Endothelial cell of umbilical vein (primary cell): Measurements from ENCODE around the gene EXOC5. TPM values are rescaled to one million over a fixed set of nuclear protein-coding genes. Genes with fewer than 3 reads are reported as not detected.
A peak's percentile ranks its signal among the peaks of the same experiment; 100 is the strongest.

Source experiments
- BruUV-seq: library from RNA; stranded (reverse); fragments of 400-500 nt; replicated peaks from 2 replicates; lab custom pipeline; 2021; lab: Mats Ljungman, UMichigan
- CTCF ChIA-PET: fragments of 300-600, 350-600 bp; sonication (Branson Sonifier 250); formaldehyde crosslinking; loops from one replicate; lab custom pipeline; 2021; ENCODE audit warnings: antibody characterized with exemption, inconsistent platforms; lab: Charles Lee
- POLR2A ChIA-PET: fragments of 300-600, 350-600 bp; sonication (Branson Sonifier 250); formaldehyde crosslinking; loops from one replicate; lab custom pipeline; 2021; ENCODE audit warnings: antibody characterized with exemption, inconsistent platforms; lab: Charles Lee
- DNase-seq: peaks from one replicate; pipeline ENCODE4 v3.0.0-alpha.2; 2011; ENCODE audit warnings: low read depth, low spot score
- FAIRE-seq: peaks from 2 replicates; lab custom pipeline; 2011; peaks lifted over from hg19 to GRCh38; lab: Jason Lieb, UNC
- H2AFZ ChIP-seq: 2 replicates; pipeline ENCODE4 v1.6.0; 2012; ENCODE audit warnings: low read depth, low read length, control low read depth, inconsistent platforms
- H3K27ac ChIP-seq: 2 replicates; pipeline ENCODE4 v1.5.1; 2011; ENCODE audit warnings: low read depth, mild to moderate bottlenecking, control low read depth, low read length, moderate library complexity; ENCODE audit not compliant: insufficient read depth
- H3K27me3 ChIP-seq, 2 experiments: 2 replicates each; pipeline versions ENCODE4 v1.6.0 to v1.6.1; 2011; ENCODE audit warnings: low read length in 2 of 2, mixed read lengths in 1 of 2; ENCODE audit not compliant: control insufficient read depth in 2 of 2, insufficient read depth in 2 of 2
- H3K36me3 ChIP-seq, 2 experiments: 2 replicates in 1 of 2; 3 replicates in 1 of 2; pipeline ENCODE4 v1.5.1; 2011; ENCODE audit warnings: low read length in 2 of 2, mild to moderate bottlenecking in 1 of 2, moderate library complexity in 1 of 2; ENCODE audit not compliant: control insufficient read depth in 2 of 2, insufficient read depth in 2 of 2; ENCODE audit errors: extremely low read depth in 1 of 2
- H3K4me1 ChIP-seq: 3 replicates; pipeline ENCODE4 v1.5.1; 2011; ENCODE audit warnings: mild to moderate bottlenecking, low read length; ENCODE audit not compliant: control insufficient read depth, insufficient read depth; ENCODE audit errors: extremely low read depth
- H3K4me2 ChIP-seq: 2 replicates; pipeline ENCODE4 v1.6.1; 2011; ENCODE audit warnings: low read length, control low read depth, mixed read lengths; ENCODE audit not compliant: insufficient read depth
- H3K4me3 ChIP-seq, 3 experiments: fragments of 200-600 bp in 1 of 3; sonication (generic), shearing (Covaris generic) in 1 of 3; replicated peaks in 1 of 3; 2 replicates each; pipeline ENCODE4 v1.5.1; 2011 to 2016; ENCODE audit warnings: control low read depth in 3 of 3, low read length in 3 of 3, mild to moderate bottlenecking in 2 of 3, inconsistent platforms in 1 of 3, low read depth in 1 of 3, moderate library complexity in 1 of 3; ENCODE audit not compliant: insufficient read depth in 1 of 3
- H3K79me2 ChIP-seq: 2 replicates; pipeline ENCODE4 v1.6.0; 2012; ENCODE audit warnings: low read length, inconsistent platforms; ENCODE audit not compliant: control insufficient read depth, insufficient read depth
- H3K9ac ChIP-seq: replicated peaks from 2 replicates; pipeline ENCODE3; 2011; ENCODE audit warnings: low read length, control low read depth; ENCODE audit not compliant: insufficient read depth; ENCODE audit errors: extremely low read depth
- H3K9me1 ChIP-seq: replicated peaks from 3 replicates; pipeline ENCODE4 v1.6.0; 2011; ENCODE audit warnings: mild to moderate bottlenecking, low read length; ENCODE audit not compliant: control insufficient read depth, insufficient read depth; ENCODE audit errors: extremely low read depth
- H3K9me3 ChIP-seq: replicated peaks from 2 replicates; pipeline ENCODE4 v1.5.1; 2012; ENCODE audit warnings: low read length, inconsistent platforms; ENCODE audit not compliant: control insufficient read depth, insufficient read depth
- H4K20me1 ChIP-seq: replicated peaks from 2 replicates; pipeline ENCODE3; 2011; ENCODE audit warnings: mild to moderate bottlenecking, low read length; ENCODE audit not compliant: control insufficient read depth, insufficient read depth; ENCODE audit errors: extremely low read depth
- CTCF ChIP-seq, 2 donors: IDR thresholded peaks; 1 replicate in 1 of 2; 2 replicates in 1 of 2; pipeline ENCODE4 v1.5.1; 2011; ENCODE audit warnings: low read length in 2 of 2, mild to moderate bottlenecking in 2 of 2, moderate library complexity in 2 of 2, control low read depth in 1 of 2, inconsistent platforms in 1 of 2, low read depth in 1 of 2; ENCODE audit not compliant: insufficient read depth in 1 of 2; ENCODE audit errors: extremely low read depth in 1 of 2
- EZH2 ChIP-seq: IDR thresholded peaks from 2 replicates; pipeline ENCODE4 v1.6.1; 2012; ENCODE audit warnings: borderline replicate concordance, low read depth, mild to moderate bottlenecking, moderate library complexity, low read length, inconsistent platforms; ENCODE audit not compliant: severe bottlenecking
- FOS ChIP-seq: IDR thresholded peaks from 2 replicates; pipeline ENCODE4 v1.6.1; 2011; ENCODE audit warnings: mild to moderate bottlenecking, low read length, moderate library complexity, borderline replicate concordance; ENCODE audit not compliant: insufficient read depth
- GATA2 ChIP-seq: IDR thresholded peaks from 2 replicates; pipeline ENCODE4 v1.7.0; 2011; ENCODE audit warnings: low read depth, mild to moderate bottlenecking, moderate library complexity, mixed read lengths, low read length; ENCODE audit not compliant: insufficient read length, insufficient read depth
- JUN ChIP-seq: IDR thresholded peaks from 2 replicates; pipeline ENCODE4 v1.6.1; 2011; ENCODE audit warnings: borderline replicate concordance, low read depth; ENCODE audit not compliant: insufficient read length, insufficient read depth
- MAX ChIP-seq: IDR thresholded peaks from 2 replicates; pipeline ENCODE4 v1.6.1; 2011; ENCODE audit not compliant: insufficient read depth, insufficient read length
- MYC ChIP-seq: IDR thresholded peaks from one replicate; pipeline ENCODE4 v1.6.1; 2011; ENCODE audit warnings: mild to moderate bottlenecking, low read depth, low read length
- POLR2A ChIP-seq: IDR thresholded peaks from 2 replicates; pipeline ENCODE4 v1.6.1; 2012; ENCODE audit warnings: low read depth, mild to moderate bottlenecking, control low read depth, low read length
- POLR2AphosphoS5 ChIP-seq: IDR thresholded peaks from 2 replicates; pipeline ENCODE4 v1.6.1; 2012; ENCODE audit warnings: low read depth, mild to moderate bottlenecking, control low read depth, low read length, moderate library complexity; ENCODE audit not compliant: insufficient read depth
- dilution Hi-C: fragments of 300-500 bp; cut with MboI; formaldehyde crosslinking; loops from one replicate; pipeline ENCODE4 v1.15.0; 2019; ENCODE audit warnings: low sequenced_read_pairs; ENCODE audit not compliant: extremely low pct_ligation_motif_present
- intact Hi-C: fragments of 100-400 bp; cut with micrococcal nuclease; formaldehyde crosslinking; loops from one replicate; pipeline ENCODE4 v1.10.0; 2022
- polyA plus RNA-seq, 4 experiments: library from polyadenylated mRNA; depleted of rRNA in 3 of 4; stranded (reverse) in 3 of 4; unstranded in 1 of 4; fragments of >200 nt; gene quantifications; 2 replicates each; pipeline versions ENCODE4 v1.2.1 to v1.2.3, GENCODE V29; 2011 to 2012; ENCODE audit warnings: missing spikeins in 1 of 4
- total RNA-seq: library from RNA; stranded (reverse); gene quantifications from 2 replicates; pipeline ENCODE4 v1.2.3, GENCODE V29; 2021

EXOC5 gene
- total and polyA plus RNA-seq, 2 donors (not counting 3 experiments of a cell fraction or from before 2014, with no cell fraction given): 23.9 to 104 TPM

- intact Hi-C loops: loop anchor here (2.0 to 5.0 kb wide), 2 partner anchors 227 to 802 kb away; no protein-coding TSS in a partner anchor
- Histone ChIP-seq H3K9me1 (no peaks in the 10 kb centered on the region), H3K9me3 (no peaks in the 10 kb centered on the region), H3K4me1 (no peaks in the 10 kb centered on the region), H3K9ac (no peak overlapping the region), H4K20me1 (no peaks in the 10 kb centered on the region), H3K4me3 (no peak overlapping the region), H3K27ac (no peak overlapping the region), H3K27me3 (no peaks in the 10 kb centered on the region), H3K79me2 (no peaks in the 10 kb centered on the region), H3K4me2 (no peak overlapping the region), H2AFZ (no peak overlapping the region), H3K36me3 (peaks cover 1 to 3% of the 10 kb centered on the region in 2 experiments)
- BruUV-seq: no TSS peak
- dilution Hi-C loops: no loop called here
- FAIRE-seq: no peak
- POLR2A ChIA-PET: no interaction called here
- CTCF ChIA-PET: interaction anchor here (0.7 to 3.2 kb wide), 14 partner anchors 9 to 807 kb away, joined by 3 to 23 read pairs (median 5); partner anchors contain the start of gene NAA30
- DNase-seq: peak; percentile 34
- TF ChIP-seq MYC (no peak), GATA2 (no peak), FOS (no peak), JUN (no peak), CTCF (IDR thresholded peaks at IDR 0.05; ENCODE audit: extremely low read depth in 1 of 2, insufficient read depth in 1 of 2, low read depth in 1 of 2, low read length in 2 of 2) (no peak), MAX (no peak), EZH2 (no peak), POLR2A (no peak), POLR2AphosphoS5 (no peak)
Measured at GRCh38 chr14:57293866-57294837, 25.4 kb upstream of the EXOC5 start.
